Trophoblast cell (in vitro differentiated cells and primary cell): ENCODE results near the gene NOG.

ENCODE experiments used
- DNase-seq, 2 donors: peaks; one replicate each; pipeline ENCODE4 v3.0.0-alpha.2; 2016
- H2AFZ ChIP-seq: 2 replicates; pipeline ENCODE4 v1.6.1; 2013; ENCODE audit warnings: low read length, moderate library complexity, mild to moderate bottlenecking; ENCODE audit not compliant: insufficient read depth, poor library complexity
- H2AK5ac ChIP-seq: 2 replicates; pipeline ENCODE4 v1.6.1; 2013; ENCODE audit warnings: mild to moderate bottlenecking, low read length
- H2BK120ac ChIP-seq: 2 replicates; pipeline ENCODE4 v1.6.1; 2013; ENCODE audit warnings: low read length, mild to moderate bottlenecking, moderate library complexity; ENCODE audit not compliant: insufficient read depth, poor library complexity
- H2BK12ac ChIP-seq: 2 replicates; pipeline ENCODE4 v1.6.1; 2013; ENCODE audit warnings: mild to moderate bottlenecking, low read length, moderate library complexity
- H2BK5ac ChIP-seq: 2 replicates; pipeline ENCODE4 v1.6.1; 2013; ENCODE audit warnings: low read length, low read depth, moderate library complexity, mild to moderate bottlenecking; ENCODE audit not compliant: poor library complexity
- H3K14ac ChIP-seq: 2 replicates; pipeline ENCODE4 v1.6.1; 2013; ENCODE audit warnings: mild to moderate bottlenecking, low read length
- H3K18ac ChIP-seq: 2 replicates; pipeline ENCODE4 v1.6.1; 2013; ENCODE audit warnings: mild to moderate bottlenecking, low read length
- H3K23ac ChIP-seq: 2 replicates; pipeline ENCODE4 v1.6.1; 2013; ENCODE audit warnings: low read length
- H3K27ac ChIP-seq: 2 replicates; pipeline ENCODE4 v1.5.1; 2013; ENCODE audit warnings: low read depth, mild to moderate bottlenecking, inconsistent platforms, low read length, moderate library complexity
- H3K27me3 ChIP-seq: 2 replicates; pipeline ENCODE4 v1.6.1; 2013; ENCODE audit warnings: inconsistent platforms, mild to moderate bottlenecking, low read length, moderate library complexity; ENCODE audit not compliant: insufficient read depth
- H3K36me3 ChIP-seq, 2 experiments: 1 replicate in 1 of 2; 2 replicates in 1 of 2; pipeline ENCODE4 v1.6.1; 2013; ENCODE audit warnings: low read length in 2 of 2, mild to moderate bottlenecking in 2 of 2, moderate library complexity in 1 of 2; ENCODE audit not compliant: insufficient read depth in 2 of 2, control insufficient read depth in 1 of 2
- H3K4ac ChIP-seq: 2 replicates; pipeline ENCODE4 v1.6.1; 2013; ENCODE audit warnings: low read depth, mild to moderate bottlenecking, low read length, moderate library complexity
- H3K4me1 ChIP-seq, 2 experiments: 1 replicate in 1 of 2; 2 replicates in 1 of 2; pipeline ENCODE4 v1.6.1; 2013; ENCODE audit warnings: low read length in 2 of 2, mild to moderate bottlenecking in 2 of 2, moderate library complexity in 1 of 2; ENCODE audit not compliant: insufficient read depth in 2 of 2, control insufficient read depth in 1 of 2
- H3K4me2 ChIP-seq: 2 replicates; pipeline ENCODE4 v1.6.1; 2013; ENCODE audit warnings: inconsistent platforms, mild to moderate bottlenecking, low read length, moderate library complexity
- H3K4me3 ChIP-seq: 2 replicates; pipeline ENCODE4 v1.5.1; 2013; ENCODE audit warnings: mild to moderate bottlenecking, low read depth, low read length, inconsistent platforms
- H3K79me1 ChIP-seq: one replicate; pipeline ENCODE4 v1.6.1; 2013; ENCODE audit warnings: low read length
- H3K79me2 ChIP-seq: 2 replicates; pipeline ENCODE4 v1.6.1; 2013; ENCODE audit warnings: low read length, mild to moderate bottlenecking; ENCODE audit not compliant: control insufficient read depth, insufficient read depth, poor library complexity
- H3K9ac ChIP-seq: 2 replicates; pipeline ENCODE4 v1.6.1; 2013; ENCODE audit warnings: mild to moderate bottlenecking, low read length
- H3K9me3 ChIP-seq: 2 replicates; pipeline ENCODE4 v1.6.1; 2013; ENCODE audit warnings: low read depth, mild to moderate bottlenecking, control low read depth, inconsistent platforms, low read length; ENCODE audit not compliant: insufficient read depth
- H4K12ac ChIP-seq: 2 replicates; pipeline ENCODE4 v1.6.1; 2013; ENCODE audit warnings: low read depth, mild to moderate bottlenecking, low read length, moderate library complexity
- H4K8ac ChIP-seq: 2 replicates; pipeline ENCODE4 v1.6.1; 2013; ENCODE audit warnings: low read depth, mild to moderate bottlenecking, low read length, moderate library complexity
- H4K91ac ChIP-seq: one replicate; pipeline ENCODE4 v1.6.1; 2013; ENCODE audit warnings: low read depth, mild to moderate bottlenecking, low read length, moderate library complexity
- WGBS: extraction: QIAGEN DNeasy Blood & Tissue Kit; methylation state at CpG from one replicate; pipeline ENCODE4 v1.1.7; 2013; ENCODE audit warnings: missing lambda C conversion rate; ENCODE audit not compliant: insufficient read length, insufficient coverage; ENCODE audit errors: extremely low coverage; 5-methylcytosine and 5-hydroxymethylcytosine counted together

Gene NOG

GRCh38 chr17:56635641-56636040, 42.1 kb downstream of the NOG start:
- H3K4me2 ChIP-seq, result no peak overlapping the region
- H3K36me3 ChIP-seq, result no peaks in the 10 kb centered on the region
- no peak overlapping the region for H3K27ac ChIP-seq
- no peak overlapping the region for H3K4me3 ChIP-seq
- no peak overlapping the region for H3K9ac ChIP-seq
- no peak overlapping the region for H2BK5ac ChIP-seq
- H2AK5ac ChIP-seq, result no peak overlapping the region
- H2AFZ ChIP-seq, result no peak overlapping the region
- H4K12ac ChIP-seq, result no peak overlapping the region
- no peak overlapping the region for H2BK12ac ChIP-seq
- H3K14ac ChIP-seq, result no peak overlapping the region
- H2BK120ac ChIP-seq, result no peak overlapping the region
- no peak overlapping the region for H3K23ac ChIP-seq
- H4K8ac ChIP-seq, result no peak overlapping the region
- H3K9me3 ChIP-seq, result no peaks in the 10 kb centered on the region
- H3K4me1 ChIP-seq, result no peaks in the 10 kb centered on the region
- no peaks in the 10 kb centered on the region for H3K79me1 ChIP-seq
- H4K91ac ChIP-seq, result no peak overlapping the region
- no peak overlapping the region for H3K18ac ChIP-seq
- no CpG with 5 or more reads among the region's 1 CpG for WGBS
- H3K79me2 ChIP-seq, result no peaks in the 10 kb centered on the region
- H3K4ac ChIP-seq, result no peak overlapping the region
- peak; percentile 51 to 71 for DNase-seq
- H3K27me3 ChIP-seq, result no peaks in the 10 kb centered on the region

GRCh38 chr17:56636265-56636664, 42.8 kb downstream of the NOG start:
- Histone ChIP-seq H3K36me3 (no peaks in the 10 kb centered on the region), H2AFZ (no peak overlapping the region), H3K4me1 (no peaks in the 10 kb centered on the region), H3K4me2 (no peak overlapping the region), H3K14ac (no peak overlapping the region), H3K9me3 (no peaks in the 10 kb centered on the region), H3K23ac (no peak overlapping the region), H3K4me3 (no peak overlapping the region), H4K8ac (no peak overlapping the region), H2BK5ac (no peak overlapping the region), H3K4ac (no peak overlapping the region), H2AK5ac (no peak overlapping the region), H3K18ac (no peak overlapping the region), H3K9ac (no peak overlapping the region), H3K79me2 (no peaks in the 10 kb centered on the region), H4K91ac (no peak overlapping the region), H3K27ac (no peak overlapping the region), H4K12ac (no peak overlapping the region), H3K27me3 (no peaks in the 10 kb centered on the region), H2BK12ac (no peak overlapping the region), H3K79me1 (no peaks in the 10 kb centered on the region), H2BK120ac (no peak overlapping the region)
- DNase-seq, result peak in 1 of 2 donors; percentile 45
- WGBS, result no CpG with 5 or more reads among the region's 3 CpGs

GRCh38 chr17:56637254-56637653, 43.8 kb downstream of the NOG start:
- Histone ChIP-seq H3K36me3 (no peaks in the 10 kb centered on the region), H4K8ac (no peak overlapping the region), H3K14ac (no peak overlapping the region), H3K9me3 (no peaks in the 10 kb centered on the region), H3K18ac (no peak overlapping the region), H3K4me2 (no peak overlapping the region), H2BK120ac (no peak overlapping the region), H4K91ac (no peak overlapping the region), H2BK5ac (no peak overlapping the region), H3K27ac (no peak overlapping the region), H3K79me2 (no peaks in the 10 kb centered on the region), H3K27me3 (no peaks in the 10 kb centered on the region), H2AFZ (no peak overlapping the region), H3K79me1 (no peaks in the 10 kb centered on the region), H3K4ac (no peak overlapping the region), H3K9ac (no peak overlapping the region), H3K4me3 (no peak overlapping the region), H4K12ac (no peak overlapping the region), H3K4me1 (no peaks in the 10 kb centered on the region), H2AK5ac (no peak overlapping the region), H3K23ac (no peak overlapping the region), H2BK12ac (no peak overlapping the region)
- no peak for DNase-seq
- WGBS, result no CpG with 5 or more reads among the region's 8 CpGs

- Histone ChIP-seq H3K18ac (no peak overlapping the region), H2BK12ac (no peak overlapping the region), H3K9me3 (no peaks in the 10 kb centered on the region), H3K36me3 (no peaks in the 10 kb centered on the region), H2AK5ac (no peak overlapping the region), H4K8ac (no peak overlapping the region), H2AFZ (no peak overlapping the region), H3K27ac (no peak overlapping the region), H3K4me1 (no peaks in the 10 kb centered on the region), H3K4me3 (no peak overlapping the region), H3K9ac (no peak overlapping the region), H2BK120ac (no peak overlapping the region), H3K27me3 (no peaks in the 10 kb centered on the region), H2BK5ac (no peak overlapping the region), H4K91ac (no peak overlapping the region), H3K14ac (no peak overlapping the region), H3K79me1 (no peaks in the 10 kb centered on the region), H3K4me2 (no peak overlapping the region), H3K23ac (no peak overlapping the region), H3K79me2 (no peaks in the 10 kb centered on the region), H3K4ac (no peak overlapping the region), H4K12ac (no peak overlapping the region)
- peak; percentile 77 to 83 for DNase-seq
- no CpG with 5 or more reads among the region's 11 CpGs for WGBS
Observed at GRCh38 chr17:56638591-56639051, 45.1 kb downstream of the NOG start.
